AG08396 (cell line): ENCODE results near the gene TMEM175.

Source experiments
- DNase-seq: peaks from one replicate; pipeline ENCODE4 v3.0.0; 2012; ENCODE audit warnings: low spot score, mixed read lengths

The TMEM175 gene

DNA sequence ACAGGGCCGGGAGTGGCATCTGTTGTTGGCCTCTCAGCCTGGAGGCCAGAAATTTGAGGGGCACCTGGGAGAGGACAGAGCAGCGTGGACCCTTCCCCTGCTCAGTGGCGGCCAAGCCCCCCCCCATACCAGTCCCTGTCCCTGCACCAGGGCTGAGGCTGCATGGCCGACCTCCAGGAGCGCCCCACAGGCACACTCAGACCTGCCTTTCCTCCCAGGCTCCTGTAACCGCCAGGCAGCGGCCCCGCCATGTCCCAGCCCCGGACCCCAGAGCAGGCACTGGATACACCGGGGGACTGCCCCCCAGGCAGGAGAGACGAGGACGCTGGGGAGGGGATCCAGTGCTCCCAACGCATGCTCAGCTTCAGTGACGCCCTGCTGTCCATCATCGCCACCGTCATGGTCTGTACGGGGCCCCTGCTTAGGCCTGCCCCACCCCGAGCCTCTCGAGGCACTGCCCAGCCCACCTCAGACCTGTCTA, 15.3 kb downstream of the TMEM175 start:
- no peak for DNase-seq

DNA sequence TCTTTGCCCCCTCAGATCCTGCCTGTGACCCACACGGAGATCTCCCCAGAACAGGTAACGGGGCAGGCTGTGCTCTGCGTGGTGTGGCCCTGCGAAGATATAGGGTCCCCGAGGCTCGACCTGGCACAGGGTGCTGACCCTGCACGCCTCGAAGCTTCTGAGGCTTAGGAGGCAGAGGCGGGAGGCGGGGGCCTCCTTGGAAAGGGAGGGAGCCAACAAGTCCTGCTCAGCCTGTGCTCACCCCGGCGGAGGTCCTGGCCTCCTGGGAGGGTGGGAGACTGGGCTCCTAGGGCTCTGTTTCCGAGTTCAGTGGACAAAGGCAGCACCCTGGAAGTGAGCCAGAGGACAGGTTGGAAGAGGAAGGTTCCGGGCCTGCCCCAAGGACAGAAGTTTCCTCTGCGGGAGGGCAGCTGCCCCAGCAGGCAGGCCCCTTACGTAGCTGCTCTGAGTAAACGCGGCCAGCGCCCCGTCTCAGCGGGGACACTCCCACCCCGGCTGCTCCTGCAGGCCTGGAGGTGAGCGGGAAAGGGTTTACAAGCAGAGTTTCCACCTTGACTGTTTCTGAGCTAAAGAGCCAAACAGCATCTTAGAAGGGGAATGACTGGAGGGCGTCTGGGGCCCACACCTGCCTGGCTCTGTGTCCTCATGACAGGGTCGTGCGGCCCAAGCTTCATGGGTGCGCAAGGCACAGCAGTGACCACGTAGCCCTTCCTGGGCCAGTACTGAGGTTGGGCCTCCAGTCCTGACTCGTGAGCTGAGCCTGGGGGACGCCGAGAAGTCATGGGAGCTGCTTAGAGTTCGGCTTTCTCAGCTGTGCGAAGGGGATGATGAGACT, 16.1 kb downstream of the TMEM175 start:
- no peak for DNase-seq

DNA sequence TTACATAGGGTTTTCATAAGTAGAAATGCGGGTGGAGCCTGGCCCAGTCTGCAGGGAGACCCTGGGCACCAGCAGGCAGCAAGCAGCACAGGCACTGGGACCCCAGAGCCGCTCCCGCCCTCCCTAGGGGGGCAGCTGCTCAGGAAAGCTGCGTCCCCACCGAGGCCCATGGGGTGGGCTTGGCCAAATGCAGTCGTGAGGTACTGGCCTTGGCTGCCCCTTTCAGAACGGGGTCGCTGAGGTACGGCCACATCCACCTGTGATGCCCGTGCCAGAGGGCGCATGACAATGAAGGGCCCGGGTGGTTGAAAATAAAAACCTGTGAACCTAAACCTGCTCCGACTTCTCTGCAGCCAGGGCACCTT, 16.7 kb downstream of the TMEM175 start:
- DNase-seq: no peak

DNA sequence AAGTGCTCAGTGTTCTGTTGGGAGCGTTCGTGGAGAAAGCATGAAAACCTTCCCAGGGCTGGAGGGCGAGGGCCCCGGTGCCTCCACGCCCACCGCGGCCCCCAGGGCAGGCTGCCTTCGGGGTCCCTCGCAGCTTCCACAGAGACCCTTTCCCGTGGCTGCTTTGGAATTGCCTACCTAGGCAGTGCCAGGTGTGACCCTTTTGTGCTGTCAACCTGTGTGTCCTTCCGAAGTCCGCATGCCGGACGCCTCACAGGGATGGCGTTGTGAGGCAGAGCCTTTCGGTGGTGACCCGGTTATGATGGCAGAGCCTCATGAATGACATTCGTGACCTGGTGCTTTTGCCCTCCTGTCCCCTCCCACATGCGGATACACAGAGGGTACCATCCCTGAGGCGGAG, 17.4 kb downstream of the TMEM175 start:
- DNase-seq: no peak

DNA sequence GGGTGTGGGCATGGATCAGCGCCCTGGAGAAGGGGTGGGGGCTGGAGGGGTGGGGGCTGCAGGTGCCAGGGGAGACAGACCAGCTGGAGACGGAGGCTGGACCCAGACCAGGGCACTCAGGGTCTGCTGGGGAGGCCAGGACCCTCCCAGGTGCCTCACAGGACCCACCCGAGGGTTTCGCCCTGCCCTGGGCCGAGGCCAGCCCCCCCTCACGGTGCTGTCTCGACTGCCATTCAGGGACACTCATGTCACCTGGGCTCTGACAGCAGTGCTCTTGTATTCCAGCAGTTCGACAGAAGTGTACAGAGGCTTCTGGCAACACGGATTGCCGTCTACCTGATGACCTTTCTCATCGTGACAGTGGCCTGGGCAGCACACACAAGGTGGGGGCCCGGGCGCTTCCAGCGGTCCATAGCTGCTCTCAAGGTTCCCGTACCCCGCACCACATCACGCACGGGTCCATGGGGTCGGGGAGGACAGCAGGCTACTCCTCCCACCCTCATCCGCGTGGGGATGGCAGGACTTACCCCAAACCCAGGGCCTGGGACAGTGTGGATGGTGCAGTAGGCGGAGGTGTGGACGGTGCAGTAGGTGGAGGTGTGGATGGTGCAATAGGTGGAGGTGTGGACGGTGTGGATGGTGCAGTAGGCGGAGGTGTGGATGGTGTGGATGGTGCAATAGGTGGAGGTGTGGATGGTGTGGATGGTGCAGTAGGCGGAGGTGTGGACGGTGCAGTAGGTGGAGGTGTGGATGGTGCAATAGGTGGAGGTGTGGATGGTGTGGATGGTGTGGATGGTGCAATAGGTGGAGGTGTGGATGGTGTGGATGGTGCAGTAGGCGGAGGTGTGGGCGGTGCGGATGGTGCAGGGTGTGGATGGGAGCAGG, 18.1 kb downstream of the TMEM175 start:
- DNase-seq: no peak

DNA sequence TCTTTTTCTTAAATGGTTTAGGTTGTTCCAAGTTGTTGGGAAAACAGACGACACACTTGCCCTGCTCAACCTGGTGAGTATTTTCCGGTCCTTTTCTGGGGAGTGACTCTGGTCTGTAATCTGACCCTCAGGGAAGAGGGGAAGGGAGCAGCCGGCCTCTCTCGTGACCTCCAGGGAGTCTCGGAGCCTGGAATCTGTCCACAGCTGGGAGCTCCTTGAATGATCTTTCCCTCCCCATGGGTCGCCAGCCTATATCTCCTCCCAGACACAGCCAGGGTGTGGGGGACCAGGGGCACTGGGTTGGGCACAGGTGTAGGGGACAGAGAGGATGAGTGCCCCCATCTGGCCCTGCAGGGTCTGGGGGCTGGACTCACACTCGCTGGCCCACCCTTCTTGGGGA, 18.9 kb downstream of the TMEM175 start:
- no peak for DNase-seq

DNA sequence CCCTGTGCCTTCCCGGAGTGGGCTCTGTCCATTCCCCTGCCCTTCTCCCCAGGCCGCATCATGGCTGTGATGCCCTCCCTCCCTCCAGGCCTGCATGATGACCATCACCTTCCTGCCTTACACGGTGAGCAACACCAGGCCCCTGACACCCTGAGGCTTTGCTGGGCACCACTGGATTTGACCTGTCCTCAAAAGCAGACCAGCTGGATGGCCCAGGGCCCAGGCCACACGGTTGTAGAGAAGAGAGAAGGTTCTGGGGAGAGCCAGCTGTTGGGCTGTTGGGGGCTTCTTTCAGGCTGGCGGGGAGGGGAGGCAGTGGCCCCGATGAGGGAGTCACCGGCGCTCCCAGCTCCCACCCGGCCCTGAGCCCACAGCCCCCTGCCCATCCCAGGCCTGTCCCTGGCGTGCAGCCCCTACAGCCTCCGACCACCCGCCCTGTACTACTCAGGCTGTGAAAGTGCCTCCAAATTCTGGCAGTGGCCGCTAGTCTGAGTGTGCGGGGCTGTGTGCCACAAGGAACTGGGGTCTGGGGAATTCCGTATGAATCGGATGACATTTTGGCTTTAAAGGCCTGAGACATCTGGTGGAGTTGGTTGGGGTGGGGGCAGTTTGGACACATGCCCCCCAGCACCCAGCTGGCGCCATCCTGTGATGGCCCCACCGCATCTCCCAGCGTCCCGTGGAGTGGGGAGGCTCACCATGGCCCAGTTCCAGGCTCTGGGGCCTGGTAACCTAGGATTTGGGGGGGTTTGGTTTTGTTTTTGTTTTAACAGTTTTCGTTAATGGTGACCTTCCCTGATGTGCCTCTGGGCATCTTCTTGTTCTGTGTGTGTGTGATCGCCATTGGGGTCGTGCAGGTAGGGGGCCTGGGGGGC, 19.6 kb downstream of the TMEM175 start:
- DNase-seq: no peak

DNA sequence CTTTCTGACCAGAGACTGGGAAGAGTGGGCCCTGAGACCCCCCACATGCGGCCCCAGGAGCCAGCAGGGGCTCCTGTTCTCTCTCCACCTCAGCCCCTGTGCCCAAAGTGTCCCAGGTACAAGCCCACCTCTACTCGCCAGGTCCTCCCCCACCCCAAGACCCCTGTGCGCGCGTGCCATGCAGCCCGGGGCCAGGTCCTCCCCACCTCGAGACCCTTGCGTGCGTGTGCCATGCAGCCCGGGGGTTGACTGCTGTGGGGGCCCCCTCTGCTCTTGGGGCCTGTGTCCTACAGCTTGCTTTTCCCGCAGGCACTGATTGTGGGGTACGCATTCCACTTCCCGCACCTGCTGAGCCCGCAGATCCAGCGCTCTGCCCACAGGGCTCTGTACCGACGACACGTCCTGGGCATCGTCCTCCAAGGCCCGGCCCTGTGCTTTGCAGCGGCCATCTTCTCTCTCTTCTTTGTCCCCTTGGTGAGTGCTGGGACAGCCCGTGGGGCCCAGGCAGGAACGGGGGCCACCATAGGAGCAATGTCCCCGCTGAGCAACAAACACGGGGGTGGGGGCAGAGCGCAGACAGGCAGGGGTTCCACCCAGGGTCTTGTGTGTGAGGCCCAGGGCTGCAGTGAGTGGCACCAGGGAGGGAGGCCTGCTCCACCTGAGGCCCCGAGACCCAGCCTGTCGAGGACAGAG, 20.8 kb downstream of the TMEM175 start:
- no peak for DNase-seq

DNA sequence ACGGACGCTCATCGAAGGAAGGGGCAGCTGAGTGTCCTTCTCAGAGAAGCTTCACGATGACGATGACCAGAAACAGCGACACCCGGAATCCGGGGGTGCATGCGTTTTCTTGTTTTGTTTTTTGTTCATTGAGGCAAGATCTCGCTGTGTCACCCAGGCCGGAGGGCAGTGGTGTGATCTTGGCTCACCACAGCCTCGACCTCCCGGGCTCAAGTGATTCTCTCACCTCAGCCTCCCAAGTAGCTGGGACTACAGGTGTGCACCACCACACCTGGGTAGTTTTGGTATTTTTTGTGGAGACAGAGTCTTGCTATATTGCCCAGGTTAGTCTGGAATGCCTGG, 21.3 kb downstream of the TMEM175 start:
- no peak for DNase-seq

DNA sequence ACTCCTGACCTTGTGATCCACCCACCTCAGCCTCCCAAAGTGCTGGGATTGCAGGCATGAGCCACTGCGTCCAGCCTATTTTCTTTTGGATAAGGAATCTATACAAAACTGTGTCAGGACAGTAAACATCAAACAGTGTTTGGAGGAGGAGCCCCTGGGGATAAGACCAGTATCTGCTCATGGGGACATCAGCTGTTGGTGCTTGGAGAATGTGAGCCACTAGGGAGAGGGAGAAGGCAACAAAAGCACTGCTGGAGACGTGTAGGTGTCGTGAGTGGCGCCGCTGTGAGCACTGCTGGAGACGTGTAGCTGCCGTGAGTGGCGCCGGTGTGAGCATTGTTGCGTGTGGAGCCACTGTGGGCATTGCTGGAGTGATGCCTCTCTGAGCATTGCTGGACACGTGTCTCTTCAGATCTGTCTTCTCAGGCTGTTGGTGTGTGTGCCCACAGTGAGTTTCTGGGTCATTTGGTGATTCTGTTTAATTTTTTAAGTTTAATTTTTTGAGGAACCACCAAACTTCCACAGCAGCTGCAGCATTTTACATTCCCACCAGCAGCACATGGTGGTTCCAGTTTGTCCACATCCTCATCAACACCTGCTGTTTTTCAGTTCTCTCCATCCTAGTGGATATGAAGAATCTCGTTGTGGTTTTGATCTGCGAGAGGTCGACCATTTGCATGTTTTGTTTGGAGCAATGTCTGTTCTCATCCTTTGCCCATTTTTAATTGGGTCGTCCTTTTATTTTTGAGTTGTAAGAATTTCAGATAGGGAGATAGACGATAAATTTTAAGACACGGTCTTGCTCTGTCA, 22.2 kb downstream of the TMEM175 start:
- DNase-seq: no peak

DNA sequence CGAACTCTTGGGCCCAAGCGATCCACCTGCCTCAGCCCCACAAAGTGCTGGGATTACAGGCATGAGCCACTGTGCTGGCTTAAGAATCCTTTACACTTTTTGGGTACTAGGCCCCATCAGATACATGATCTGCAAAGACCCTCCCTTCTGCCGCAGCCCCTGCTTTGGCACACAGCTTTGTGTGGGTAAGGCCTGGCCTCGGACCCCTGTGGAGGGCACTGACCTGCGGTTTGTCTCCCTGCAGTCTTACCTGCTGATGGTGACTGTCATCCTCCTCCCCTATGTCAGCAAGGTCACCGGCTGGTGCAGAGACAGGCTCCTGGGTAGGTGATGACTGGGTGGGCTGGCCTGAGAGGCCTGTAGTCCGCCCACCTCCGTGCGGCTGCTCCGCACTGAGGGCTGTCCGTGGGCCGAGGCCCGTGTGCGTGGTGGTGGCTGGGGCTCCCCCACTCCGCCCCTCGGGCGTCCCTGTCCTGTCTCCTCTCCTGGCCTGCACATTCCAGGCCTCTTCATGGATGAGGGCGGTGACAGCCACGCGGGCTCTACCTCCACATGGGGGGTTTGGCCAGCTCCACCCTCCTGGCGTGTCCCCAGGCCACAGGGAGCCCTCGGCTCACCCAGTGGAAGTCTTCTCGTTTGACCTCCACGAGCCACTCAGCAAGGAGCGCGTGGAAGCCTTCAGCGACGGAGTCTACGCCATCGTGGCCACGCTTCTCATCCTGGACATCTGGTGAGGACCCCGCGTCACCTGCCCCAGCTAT, 23.1 kb downstream of the TMEM175 start:
- no peak for DNase-seq

DNA sequence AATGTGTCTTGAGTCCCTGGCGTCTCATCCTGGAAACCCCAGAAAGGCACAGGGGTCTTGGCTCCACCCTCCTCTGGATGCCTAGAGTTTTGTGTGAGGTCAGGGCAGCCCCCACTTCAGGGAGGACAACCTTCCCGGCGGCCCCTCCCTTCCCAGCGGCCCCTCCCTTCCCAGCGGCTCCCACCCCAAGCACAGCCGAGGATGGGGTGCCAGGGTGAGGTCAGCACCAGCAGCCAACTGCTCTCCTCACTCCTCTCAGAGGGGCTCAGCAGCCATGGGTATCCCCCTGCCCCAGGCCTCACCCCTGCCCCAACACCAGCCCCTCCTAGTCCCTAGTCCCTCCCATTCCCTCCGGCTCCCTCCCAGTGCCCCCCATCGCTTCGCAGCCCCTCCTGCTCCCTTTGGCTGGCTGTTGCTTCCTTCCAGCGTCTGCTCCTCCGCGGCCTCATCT, 23.7 kb downstream of the TMEM175 start:
- no peak for DNase-seq

DNA sequence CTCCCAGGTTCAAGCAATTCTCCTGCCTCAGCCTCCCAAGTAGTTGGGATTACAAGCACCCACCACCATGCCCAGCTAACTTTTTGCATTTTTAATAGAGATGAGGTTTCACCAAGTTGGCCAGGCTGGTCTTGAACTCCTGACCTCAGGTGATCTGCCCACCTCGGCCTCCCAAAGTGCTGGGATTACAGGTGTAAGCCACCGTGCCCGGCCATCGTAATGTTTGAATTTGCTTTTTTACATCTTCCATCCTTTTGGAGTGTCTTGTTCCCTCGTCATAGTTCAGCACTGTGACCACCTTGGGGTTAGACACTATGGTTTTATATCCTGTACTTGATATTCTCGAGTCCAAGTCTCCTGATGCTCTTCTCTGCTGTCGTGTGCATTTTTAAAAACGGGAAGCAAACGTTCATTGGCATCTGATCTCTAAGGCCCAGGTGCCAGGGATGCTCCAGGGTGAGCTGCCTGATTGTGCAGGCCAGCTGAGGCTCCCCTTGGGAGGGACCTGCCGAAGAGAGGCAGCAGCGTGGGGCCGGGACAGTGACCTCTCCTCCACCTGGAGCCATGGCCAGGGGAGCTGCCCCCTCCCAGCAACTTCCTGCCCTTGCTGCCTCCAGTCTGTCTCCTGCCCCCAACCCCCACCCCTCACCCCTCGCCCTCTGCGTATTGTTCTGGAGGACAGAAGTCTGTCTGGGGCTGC, 24.4 kb downstream of the TMEM175 start:
- no peak for DNase-seq

DNA sequence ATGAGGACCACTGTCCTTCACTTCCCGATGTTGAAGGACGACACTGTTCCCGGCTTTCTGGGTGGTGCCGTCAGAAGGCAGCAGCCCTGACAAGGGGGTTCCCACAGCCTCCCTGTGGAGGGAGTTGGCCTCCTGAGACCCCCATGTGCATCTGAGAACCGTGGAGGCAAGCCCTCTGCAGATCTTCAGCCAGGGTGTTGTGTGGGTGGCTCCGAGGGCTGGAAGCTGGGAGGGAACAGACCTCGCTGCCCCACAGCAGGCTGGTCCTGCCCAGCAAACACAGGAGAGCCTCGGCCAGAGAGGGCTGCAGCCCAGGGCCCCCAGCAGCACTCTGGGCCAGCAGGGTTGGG, 24.9 kb downstream of the TMEM175 start:
- no peak for DNase-seq

DNA sequence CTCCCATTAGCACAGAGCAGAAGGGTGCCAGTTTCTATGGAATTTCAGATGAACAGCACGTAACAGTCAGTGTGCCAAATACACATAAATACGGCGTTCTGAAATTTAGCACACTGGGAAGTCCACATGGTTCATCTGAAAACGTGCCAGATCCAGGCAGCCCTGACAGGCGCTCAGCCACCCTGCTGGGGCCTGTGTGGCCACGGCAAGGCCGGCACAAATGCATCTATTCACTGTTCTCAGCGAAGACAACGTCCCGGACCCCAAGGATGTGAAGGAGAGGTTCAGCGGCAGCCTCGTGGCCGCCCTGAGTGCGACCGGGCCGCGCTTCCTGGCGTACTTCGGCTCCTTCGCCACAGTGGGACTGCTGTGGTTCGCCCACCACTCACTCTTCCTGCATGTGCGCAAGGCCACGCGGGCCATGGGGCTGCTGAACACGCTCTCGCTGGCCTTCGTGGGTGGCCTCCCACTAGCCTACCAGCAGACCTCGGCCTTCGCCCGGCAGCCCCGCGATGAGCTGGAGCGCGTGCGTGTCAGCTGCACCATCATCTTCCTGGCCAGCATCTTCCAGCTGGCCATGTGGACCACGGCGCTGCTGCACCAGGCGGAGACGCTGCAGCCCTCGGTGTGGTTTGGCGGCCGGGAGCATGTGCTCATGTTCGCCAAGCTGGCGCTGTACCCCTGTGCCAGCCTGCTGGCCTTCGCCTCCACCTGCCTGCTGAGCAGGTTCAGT, 25.5 kb downstream of the TMEM175 start:
- no peak for DNase-seq

DNA sequence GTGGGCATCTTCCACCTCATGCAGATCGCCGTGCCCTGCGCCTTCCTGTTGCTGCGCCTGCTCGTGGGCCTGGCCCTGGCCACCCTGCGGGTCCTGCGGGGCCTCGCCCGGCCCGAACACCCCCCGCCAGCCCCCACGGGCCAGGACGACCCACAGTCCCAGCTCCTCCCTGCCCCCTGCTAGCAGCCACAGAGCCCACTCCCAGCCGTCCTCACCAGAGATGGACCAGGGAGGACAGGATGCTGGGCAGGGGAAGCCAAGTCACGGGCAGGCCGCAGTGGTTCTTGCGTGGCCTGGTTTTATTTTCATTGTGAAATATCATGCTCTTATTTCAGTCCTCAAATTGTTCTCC, 26.0 kb downstream of the TMEM175 start:
- no peak for DNase-seq

DNA sequence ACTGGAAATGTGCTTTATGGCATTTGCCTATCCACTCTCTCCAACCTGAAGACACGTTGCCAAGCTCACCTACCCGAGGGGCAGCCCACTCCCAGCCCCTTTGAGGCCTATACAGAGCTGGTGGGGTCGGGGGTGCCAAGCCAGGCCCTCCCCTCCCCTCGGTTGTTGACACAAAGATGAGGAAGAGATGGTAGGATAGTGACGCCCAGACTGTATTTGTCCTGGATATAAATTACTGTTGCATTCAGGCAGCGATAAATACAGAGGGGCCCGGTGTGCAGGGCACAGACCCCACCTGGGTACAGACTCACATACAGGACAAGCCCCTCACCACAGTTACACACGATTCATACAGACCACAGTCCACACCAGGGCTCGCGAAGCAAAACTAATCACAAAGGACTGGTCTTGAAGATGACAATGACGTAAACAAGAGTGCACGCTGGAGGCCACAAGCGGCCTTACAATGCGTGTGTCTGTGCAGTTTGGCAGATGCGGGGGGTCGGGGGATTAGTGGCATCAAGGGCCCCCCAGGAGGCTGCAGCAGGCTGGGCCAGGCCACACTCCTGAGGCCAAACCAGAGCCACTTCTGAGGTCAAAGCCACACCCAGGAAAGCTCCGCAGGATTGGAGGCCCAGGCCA, 26.6 kb downstream of the TMEM175 start:
- DNase-seq: no peak
